ENCODE data around the gene KDM4C.

The KDM4C gene

DNA sequence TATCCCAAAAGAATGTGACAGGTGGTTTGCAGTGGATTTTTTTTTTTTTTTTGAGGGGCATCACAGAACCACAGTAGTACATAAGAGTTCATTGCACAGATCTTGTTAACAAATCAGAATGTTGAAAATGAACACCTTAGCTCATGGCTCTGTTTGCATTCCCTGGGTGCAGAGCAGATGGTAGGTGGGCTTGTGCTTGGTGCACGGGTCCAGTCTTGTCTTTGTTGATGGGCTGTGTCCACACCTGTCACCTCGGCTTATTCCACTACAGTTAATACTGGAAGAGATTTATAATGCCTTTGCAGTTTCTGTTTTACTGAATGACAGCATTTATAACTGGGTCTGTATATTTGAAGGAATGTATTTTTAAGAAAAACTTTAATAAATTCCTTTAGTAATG is 146.6 kb downstream of the KDM4C start:
- Histone ChIP-seq H3K4me1 (ENCODE audit: control insufficient read depth in 2 of 2, insufficient read depth in 2 of 2, low read length in 2 of 2) (no peaks in the 10 kb centered on the region), H3K36me3 (ENCODE audit: control insufficient read depth in 2 of 2, insufficient read depth in 2 of 2, low read length in 2 of 2) (peaks cover 3 to 6% of the 10 kb centered on the region in 2 donors), H3K27ac (ENCODE audit: low read depth in 2 of 2, low read length in 2 of 2) (no peak overlapping the region), H3K9me3 (ENCODE audit: control insufficient read depth in 2 of 2, low read length in 2 of 2) (no peaks in the 10 kb centered on the region), H3K9ac (ENCODE audit: low read depth in 1 of 2, low read length in 2 of 2) (no peak overlapping the region), H3K4me3 (ENCODE audit: low read length in 2 of 2) (no peak overlapping the region), H3K27me3 (ENCODE audit: control insufficient read depth in 2 of 2, insufficient read depth in 2 of 2, low read length in 2 of 2) (no peaks in the 10 kb centered on the region)

- no peak overlapping the region for H3K4me3 ChIP-seq (ENCODE audit: low read length in 2 of 2)
- H3K27ac ChIP-seq (ENCODE audit: low read depth in 2 of 2, low read length in 2 of 2) = no peak overlapping the region
- peaks cover 2 to 3% of the 10 kb centered on the region in 2 donors for H3K36me3 ChIP-seq (ENCODE audit: control insufficient read depth in 2 of 2, insufficient read depth in 2 of 2, low read length in 2 of 2)
- H3K9ac ChIP-seq (ENCODE audit: low read depth in 1 of 2, low read length in 2 of 2) = no peak overlapping the region
- no peaks in the 10 kb centered on the region for H3K4me1 ChIP-seq (ENCODE audit: control insufficient read depth in 2 of 2, insufficient read depth in 2 of 2, low read length in 2 of 2)
- H3K27me3 ChIP-seq (ENCODE audit: control insufficient read depth in 2 of 2, insufficient read depth in 2 of 2, low read length in 2 of 2) = no peaks in the 10 kb centered on the region
- no peaks in the 10 kb centered on the region for H3K9me3 ChIP-seq (ENCODE audit: control insufficient read depth in 2 of 2, low read length in 2 of 2)
Observed at GRCh38 chr9:6905850-6906375, 148.1 kb downstream of the KDM4C start.

DNA sequence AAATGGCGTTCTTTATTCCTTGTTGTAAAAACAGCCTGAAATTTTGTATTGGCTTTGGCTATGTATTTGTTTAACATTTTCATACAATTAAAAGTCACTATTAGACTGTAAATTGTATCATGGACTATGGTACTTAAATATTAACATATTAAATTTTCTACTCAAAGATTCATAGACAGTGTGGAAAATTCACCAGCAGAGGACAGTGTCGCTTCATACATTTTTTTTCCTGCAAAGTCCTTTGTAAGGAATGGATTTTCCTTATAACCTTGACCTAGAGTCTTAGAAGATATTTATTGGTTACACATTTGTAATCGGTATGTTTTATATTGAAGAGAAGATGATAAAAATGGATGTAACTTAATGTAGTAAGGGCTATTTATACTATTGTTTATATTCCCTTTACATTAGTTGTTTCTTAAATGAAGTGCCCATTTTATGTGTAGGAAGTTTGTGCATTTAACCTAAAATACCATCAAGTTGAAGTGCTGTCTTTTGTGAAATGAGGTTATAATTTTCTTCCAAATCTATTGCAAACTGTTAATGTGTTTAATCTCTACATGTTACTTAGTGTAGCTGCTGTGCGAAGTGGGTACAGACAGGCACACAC is 150.1 kb downstream of the KDM4C start:
- Histone ChIP-seq H3K36me3 (ENCODE audit: control insufficient read depth in 2 of 2, insufficient read depth in 2 of 2, low read length in 2 of 2) (peaks cover 0 to 2% of the 10 kb centered on the region in 2 donors), H3K9me3 (ENCODE audit: control insufficient read depth in 2 of 2, low read length in 2 of 2) (no peaks in the 10 kb centered on the region), H3K4me1 (ENCODE audit: control insufficient read depth in 2 of 2, insufficient read depth in 2 of 2, low read length in 2 of 2) (no peaks in the 10 kb centered on the region), H3K27me3 (ENCODE audit: control insufficient read depth in 2 of 2, insufficient read depth in 2 of 2, low read length in 2 of 2) (no peaks in the 10 kb centered on the region), H3K27ac (ENCODE audit: low read depth in 2 of 2, low read length in 2 of 2) (no peak overlapping the region), H3K4me3 (ENCODE audit: low read length in 2 of 2) (no peak overlapping the region), H3K9ac (ENCODE audit: low read depth in 1 of 2, low read length in 2 of 2) (no peak overlapping the region)

- Histone ChIP-seq H3K27me3 (ENCODE audit: control insufficient read depth in 2 of 2, insufficient read depth in 2 of 2, low read length in 2 of 2) (no peaks in the 10 kb centered on the region), H3K9ac (ENCODE audit: low read depth in 1 of 2, low read length in 2 of 2) (no peak overlapping the region), H3K36me3 (ENCODE audit: control insufficient read depth in 2 of 2, insufficient read depth in 2 of 2, low read length in 2 of 2) (peaks cover 0 to 2% of the 10 kb centered on the region in 2 donors), H3K27ac (ENCODE audit: low read depth in 2 of 2, low read length in 2 of 2) (no peak overlapping the region), H3K4me1 (ENCODE audit: control insufficient read depth in 2 of 2, insufficient read depth in 2 of 2, low read length in 2 of 2) (no peaks in the 10 kb centered on the region), H3K9me3 (ENCODE audit: control insufficient read depth in 2 of 2, low read length in 2 of 2) (no peaks in the 10 kb centered on the region), H3K4me3 (ENCODE audit: low read length in 2 of 2) (no peak overlapping the region)
Observed at GRCh38 chr9:6909181-6909580, 151.4 kb downstream of the KDM4C start.

DNA sequence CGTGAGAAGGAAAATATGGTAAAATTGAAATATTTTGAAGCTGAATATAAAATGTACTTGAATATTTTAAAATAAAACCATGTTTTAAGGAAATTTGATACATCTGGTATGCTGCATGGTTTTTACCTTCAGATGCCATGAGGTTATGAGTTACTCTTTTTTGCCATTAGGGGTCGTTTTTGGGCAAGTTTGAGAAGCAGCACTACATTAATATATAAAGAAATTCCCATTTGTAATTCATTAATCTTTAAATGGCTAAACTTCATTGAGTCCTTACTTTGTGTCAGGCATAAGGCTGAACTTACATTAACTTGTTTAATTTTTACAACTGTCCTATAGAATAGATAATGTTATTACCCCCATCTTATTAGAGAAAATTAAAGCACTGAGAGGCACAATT is 152.3 kb downstream of the KDM4C start:
- Histone ChIP-seq H3K4me3 (ENCODE audit: low read length in 2 of 2) (no peak overlapping the region), H3K9ac (ENCODE audit: low read depth in 1 of 2, low read length in 2 of 2) (no peak overlapping the region), H3K27ac (ENCODE audit: low read depth in 2 of 2, low read length in 2 of 2) (no peak overlapping the region), H3K9me3 (ENCODE audit: control insufficient read depth in 2 of 2, low read length in 2 of 2) (no peaks in the 10 kb centered on the region), H3K36me3 (ENCODE audit: control insufficient read depth in 2 of 2, insufficient read depth in 2 of 2, low read length in 2 of 2) (no peaks in the 10 kb centered on the region), H3K4me1 (ENCODE audit: control insufficient read depth in 2 of 2, insufficient read depth in 2 of 2, low read length in 2 of 2) (no peaks in the 10 kb centered on the region), H3K27me3 (ENCODE audit: control insufficient read depth in 2 of 2, insufficient read depth in 2 of 2, low read length in 2 of 2) (no peaks in the 10 kb centered on the region)

- H3K4me3 ChIP-seq (ENCODE audit: low read length in 2 of 2) = no peak overlapping the region
- H3K36me3 ChIP-seq (ENCODE audit: control insufficient read depth in 2 of 2, insufficient read depth in 2 of 2, low read length in 2 of 2) = no peaks in the 10 kb centered on the region
- no peaks in the 10 kb centered on the region for H3K9me3 ChIP-seq (ENCODE audit: control insufficient read depth in 2 of 2, low read length in 2 of 2)
- no peak overlapping the region for H3K9ac ChIP-seq (ENCODE audit: low read depth in 1 of 2, low read length in 2 of 2)
- H3K27me3 ChIP-seq (ENCODE audit: control insufficient read depth in 2 of 2, insufficient read depth in 2 of 2, low read length in 2 of 2) = no peaks in the 10 kb centered on the region
- H3K27ac ChIP-seq (ENCODE audit: low read depth in 2 of 2, low read length in 2 of 2) = no peak overlapping the region
- H3K4me1 ChIP-seq (ENCODE audit: control insufficient read depth in 2 of 2, insufficient read depth in 2 of 2, low read length in 2 of 2) = no peaks in the 10 kb centered on the region
Observed at GRCh38 chr9:6910497-6910896, 152.7 kb downstream of the KDM4C start.

DNA sequence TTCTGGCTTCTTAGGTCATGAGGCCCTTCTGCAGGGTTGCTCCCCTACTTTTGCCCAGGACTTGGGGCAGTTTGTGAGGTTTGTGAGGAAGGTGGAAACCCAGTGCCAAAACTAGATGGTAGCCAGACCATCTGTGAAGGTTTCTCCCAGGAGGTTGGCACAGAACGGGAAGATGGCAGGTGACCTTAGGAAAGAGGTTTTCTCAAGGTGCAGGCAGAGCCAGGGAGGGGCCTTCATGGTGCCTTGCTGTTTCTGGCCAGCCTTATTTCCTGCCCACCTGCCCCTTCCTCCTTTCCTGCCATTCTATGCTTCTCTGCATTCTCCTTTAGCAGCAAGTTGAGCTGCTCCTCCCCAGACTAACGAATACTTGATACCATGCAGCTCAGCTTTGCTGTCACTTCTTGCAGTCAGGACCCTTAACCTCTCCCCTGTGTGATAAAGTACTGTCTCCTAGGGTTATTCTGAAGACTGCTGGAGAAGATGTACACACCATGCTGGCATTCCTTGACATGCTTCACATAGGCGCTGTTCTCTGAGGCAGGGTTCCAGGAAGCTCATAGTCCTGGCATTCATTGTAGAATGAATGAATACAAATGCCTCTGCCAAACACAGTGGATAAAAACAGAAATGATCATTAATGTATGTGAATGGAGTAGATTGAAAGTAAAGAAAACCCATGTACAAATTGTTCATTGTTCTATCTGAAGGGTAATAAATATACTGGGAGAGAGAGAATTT is 154.3 kb downstream of the KDM4C start:
- H3K4me3 ChIP-seq (ENCODE audit: low read length in 2 of 2) = no peak overlapping the region
- no peak overlapping the region for H3K9ac ChIP-seq (ENCODE audit: low read depth in 1 of 2, low read length in 2 of 2)
- H3K27me3 ChIP-seq (ENCODE audit: control insufficient read depth in 2 of 2, insufficient read depth in 2 of 2, low read length in 2 of 2) = no peaks in the 10 kb centered on the region
- no peaks in the 10 kb centered on the region for H3K9me3 ChIP-seq (ENCODE audit: control insufficient read depth in 2 of 2, low read length in 2 of 2)
- H3K36me3 ChIP-seq (ENCODE audit: control insufficient read depth in 2 of 2, insufficient read depth in 2 of 2, low read length in 2 of 2) = no peaks in the 10 kb centered on the region
- no peak overlapping the region for H3K27ac ChIP-seq (ENCODE audit: low read depth in 2 of 2, low read length in 2 of 2)
- H3K4me1 ChIP-seq (ENCODE audit: control insufficient read depth in 2 of 2, insufficient read depth in 2 of 2, low read length in 2 of 2) = no peaks in the 10 kb centered on the region

DNA sequence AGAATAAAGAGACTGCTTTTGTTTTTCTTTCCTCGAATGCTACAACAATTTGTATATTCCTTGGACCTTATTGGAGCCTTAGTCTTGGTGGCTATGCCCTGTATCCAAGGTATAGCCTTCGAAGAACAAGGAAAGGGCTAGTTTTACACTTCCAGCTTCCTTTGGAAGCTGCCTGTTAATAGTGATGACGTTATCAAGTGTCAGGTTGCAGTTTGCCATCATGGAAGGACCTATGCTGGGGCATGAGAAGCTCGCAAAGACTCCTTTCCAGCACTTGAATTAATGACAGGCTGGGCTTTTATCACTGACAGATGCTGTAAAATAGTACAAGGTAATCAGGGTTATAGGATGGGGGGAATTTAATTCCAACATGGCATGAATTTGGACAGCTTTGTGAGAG is 157.9 kb downstream of the KDM4C start:
- Histone ChIP-seq H3K4me1 (ENCODE audit: control insufficient read depth in 2 of 2, insufficient read depth in 2 of 2, low read length in 2 of 2) (no peaks in the 10 kb centered on the region), H3K4me3 (ENCODE audit: low read length in 2 of 2) (no peak overlapping the region), H3K36me3 (ENCODE audit: control insufficient read depth in 2 of 2, insufficient read depth in 2 of 2, low read length in 2 of 2) (no peaks in the 10 kb centered on the region), H3K27me3 (ENCODE audit: control insufficient read depth in 2 of 2, insufficient read depth in 2 of 2, low read length in 2 of 2) (no peaks in the 10 kb centered on the region), H3K9ac (ENCODE audit: low read depth in 1 of 2, low read length in 2 of 2) (no peak overlapping the region), H3K9me3 (ENCODE audit: control insufficient read depth in 2 of 2, low read length in 2 of 2) (no peaks in the 10 kb centered on the region), H3K27ac (ENCODE audit: low read depth in 2 of 2, low read length in 2 of 2) (no peak overlapping the region)

DNA sequence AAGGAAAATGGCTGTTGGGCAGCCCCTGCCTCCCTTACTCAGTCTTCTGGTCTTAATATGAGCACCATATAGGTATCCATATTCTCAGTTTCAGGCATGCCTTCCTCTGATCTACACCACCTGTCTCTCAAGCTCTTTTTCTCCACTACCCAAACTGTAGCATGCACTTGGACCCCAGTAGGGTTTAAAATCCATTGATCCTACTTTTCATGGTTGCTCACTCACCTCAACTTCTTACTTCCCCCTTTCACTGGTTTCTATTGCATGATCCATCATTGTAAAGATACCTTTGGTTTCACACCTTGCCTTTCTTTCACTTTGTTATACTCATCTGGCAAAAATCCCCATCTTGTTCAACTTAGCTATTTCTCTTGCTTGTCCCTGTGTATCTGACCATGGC is 159.4 kb downstream of the KDM4C start:
- no peaks in the 10 kb centered on the region for H3K27me3 ChIP-seq (ENCODE audit: control insufficient read depth in 2 of 2, insufficient read depth in 2 of 2, low read length in 2 of 2)
- no peaks in the 10 kb centered on the region for H3K4me1 ChIP-seq (ENCODE audit: control insufficient read depth in 2 of 2, insufficient read depth in 2 of 2, low read length in 2 of 2)
- no peaks in the 10 kb centered on the region for H3K9me3 ChIP-seq (ENCODE audit: control insufficient read depth in 2 of 2, low read length in 2 of 2)
- no peak overlapping the region for H3K27ac ChIP-seq (ENCODE audit: low read depth in 2 of 2, low read length in 2 of 2)
- H3K9ac ChIP-seq (ENCODE audit: low read depth in 1 of 2, low read length in 2 of 2) = no peak overlapping the region
- peaks cover 0 to 7% of the 10 kb centered on the region in 2 donors for H3K36me3 ChIP-seq (ENCODE audit: control insufficient read depth in 2 of 2, insufficient read depth in 2 of 2, low read length in 2 of 2)
- no peak overlapping the region for H3K4me3 ChIP-seq (ENCODE audit: low read length in 2 of 2)

GRCh38 chr9:6920041-6920440 is 162.3 kb downstream of the KDM4C start:
- no peak overlapping the region for H3K9ac ChIP-seq (ENCODE audit: low read depth in 1 of 2, low read length in 2 of 2)
- no peaks in the 10 kb centered on the region for H3K4me1 ChIP-seq (ENCODE audit: control insufficient read depth in 2 of 2, insufficient read depth in 2 of 2, low read length in 2 of 2)
- H3K9me3 ChIP-seq (ENCODE audit: control insufficient read depth in 2 of 2, low read length in 2 of 2) = no peaks in the 10 kb centered on the region
- H3K4me3 ChIP-seq (ENCODE audit: low read length in 2 of 2) = no peak overlapping the region
- H3K36me3 ChIP-seq (ENCODE audit: control insufficient read depth in 2 of 2, insufficient read depth in 2 of 2, low read length in 2 of 2) = peaks cover 0 to 7% of the 10 kb centered on the region in 2 donors
- H3K27ac ChIP-seq (ENCODE audit: low read depth in 2 of 2, low read length in 2 of 2) = no peak overlapping the region
- no peaks in the 10 kb centered on the region for H3K27me3 ChIP-seq (ENCODE audit: control insufficient read depth in 2 of 2, insufficient read depth in 2 of 2, low read length in 2 of 2)

All from mucosa of rectum (tissue), 2 donors.